ENCODE results near the gene CHST13.

CHST13 gene

DNA sequence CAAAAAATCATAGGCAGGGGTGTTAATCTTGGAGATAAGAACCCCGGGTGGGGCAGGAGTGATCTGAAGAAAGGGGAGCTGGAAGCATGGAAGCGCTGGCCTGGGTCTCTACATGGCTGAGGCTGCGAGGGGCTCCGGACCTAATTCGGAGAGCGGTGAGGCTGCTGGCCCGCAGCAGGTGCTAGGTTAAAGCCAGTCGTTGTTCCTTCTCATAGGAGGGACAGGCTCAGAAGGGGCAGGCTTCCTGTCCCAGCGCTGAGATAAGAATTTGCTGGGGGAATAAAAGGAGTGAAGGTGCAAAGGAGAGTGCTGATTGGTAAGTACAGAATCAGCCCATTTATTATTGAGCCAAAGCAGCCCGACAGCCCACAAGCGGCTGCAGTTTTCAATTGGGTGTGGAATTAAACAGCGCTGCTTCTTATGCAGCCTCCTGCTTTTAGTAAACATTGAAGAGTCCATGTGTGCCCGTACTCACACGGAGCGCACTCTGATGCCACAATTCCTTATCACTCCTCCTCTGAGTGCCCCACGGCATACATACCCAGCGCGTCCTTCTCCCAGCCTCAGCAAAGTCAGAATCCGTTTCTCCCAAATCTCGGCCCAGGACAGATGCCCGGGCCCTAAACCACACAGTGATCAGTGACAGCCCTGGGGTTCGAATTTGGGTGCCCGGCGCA lies 17.1 kb downstream of the CHST13 start:
- peak; percentile 17 for DNase-seq (ENCODE audit: low spot score)

DNA sequence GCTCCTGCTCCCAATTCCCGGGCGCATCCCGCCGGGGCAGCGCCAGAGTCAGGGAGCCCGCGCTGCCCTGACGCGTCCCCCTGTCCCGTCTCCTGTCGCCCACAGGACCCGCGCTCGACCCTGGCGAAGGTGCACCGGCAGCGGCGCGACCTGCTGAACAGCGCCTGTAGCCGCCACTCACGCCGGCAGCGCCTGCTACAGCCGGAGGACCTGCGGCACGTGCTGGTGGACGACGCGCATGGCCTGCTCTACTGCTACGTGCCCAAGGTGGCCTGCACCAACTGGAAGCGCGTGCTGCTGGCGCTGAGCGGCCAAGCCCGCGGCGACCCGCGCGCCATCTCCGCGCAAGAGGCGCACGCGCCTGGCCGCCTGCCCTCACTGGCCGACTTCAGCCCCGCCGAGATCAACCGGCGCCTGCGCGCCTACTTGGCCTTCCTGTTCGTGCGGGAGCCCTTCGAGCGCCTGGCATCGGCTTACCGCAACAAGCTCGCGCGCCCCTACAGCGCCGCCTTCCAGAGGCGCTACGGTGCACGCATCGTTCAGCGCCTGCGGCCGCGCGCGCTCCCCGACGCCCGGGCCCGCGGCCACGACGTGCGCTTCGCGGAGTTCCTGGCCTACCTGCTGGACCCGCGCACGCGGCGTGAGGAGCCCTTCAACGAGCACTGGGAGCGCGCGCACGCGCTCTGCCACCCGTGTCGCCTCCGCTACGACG lies 17.8 kb downstream of the CHST13 start:
- DNase-seq (ENCODE audit: low spot score) = peak; percentile 23

DNA sequence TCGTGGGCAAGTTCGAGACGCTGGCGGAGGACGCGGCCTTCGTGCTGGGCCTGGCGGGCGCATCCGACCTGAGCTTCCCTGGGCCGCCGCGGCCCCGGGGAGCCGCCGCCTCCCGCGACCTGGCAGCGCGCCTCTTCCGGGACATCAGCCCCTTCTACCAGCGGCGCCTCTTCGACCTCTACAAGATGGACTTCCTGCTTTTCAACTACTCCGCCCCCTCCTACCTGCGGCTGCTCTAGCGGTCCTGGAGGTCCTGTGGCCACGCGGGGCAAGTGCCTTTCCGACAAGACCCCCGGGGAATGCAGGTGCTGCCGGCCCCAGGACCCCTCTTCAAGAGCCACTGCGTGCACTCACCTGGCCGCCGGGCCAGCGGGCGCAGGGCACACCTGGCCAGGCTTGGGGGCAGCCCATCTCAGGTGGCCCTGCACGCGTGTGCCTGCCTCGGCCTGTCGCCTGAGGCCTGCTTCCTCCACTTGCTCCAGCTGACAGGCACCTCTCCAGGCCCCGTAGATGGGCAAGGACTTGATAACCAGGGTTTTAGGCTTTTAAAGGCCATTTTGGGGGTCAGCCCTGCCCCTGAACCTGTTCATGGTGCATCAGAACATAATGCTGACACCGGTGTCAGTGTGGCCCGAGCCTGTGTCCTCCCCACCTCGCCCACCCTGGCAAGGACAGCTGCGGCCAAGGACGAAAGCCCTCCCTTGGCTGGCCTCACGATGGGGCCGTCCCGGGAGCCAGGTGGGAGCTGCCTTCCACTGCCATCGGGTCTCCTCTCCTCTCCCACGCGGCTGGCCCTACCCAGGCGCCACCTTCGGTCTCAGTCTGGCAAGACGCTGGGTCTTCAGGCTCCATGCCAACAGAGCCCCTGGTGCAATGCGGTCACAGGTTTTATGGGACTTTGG lies 18.6 kb downstream of the CHST13 start:
- no peak for DNase-seq (ENCODE audit: low spot score)

DNA sequence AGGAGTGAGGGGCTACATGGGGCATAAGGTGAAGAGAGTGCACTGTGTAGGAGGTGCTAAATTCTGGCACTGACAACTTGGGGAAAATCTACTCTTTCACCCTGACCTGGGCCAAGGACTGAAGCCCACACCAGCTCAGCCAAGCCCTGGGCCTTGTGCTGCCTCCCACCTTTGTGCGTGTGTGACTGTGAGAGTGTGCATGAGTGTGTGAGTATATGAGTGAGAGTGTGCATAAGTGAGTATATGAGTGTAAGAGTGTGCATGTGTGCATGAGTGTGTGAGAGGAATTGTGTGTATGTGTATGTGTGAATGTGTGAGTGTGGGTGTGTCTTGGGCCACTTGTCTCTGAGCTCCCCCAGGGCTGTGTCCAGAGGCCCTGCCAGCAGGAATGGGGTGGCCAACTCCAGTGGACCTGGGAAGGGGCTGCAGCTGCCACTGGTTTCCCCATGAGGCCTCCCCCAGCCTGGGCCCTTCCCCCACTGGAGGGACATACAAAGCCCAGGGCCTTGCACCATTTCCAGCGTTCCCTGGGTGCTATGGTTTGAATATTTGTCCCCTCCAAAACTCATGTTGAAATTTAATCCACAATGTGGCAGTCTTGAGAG lies 19.6 kb downstream of the CHST13 start:
- no peak for DNase-seq (ENCODE audit: low spot score)

DNA sequence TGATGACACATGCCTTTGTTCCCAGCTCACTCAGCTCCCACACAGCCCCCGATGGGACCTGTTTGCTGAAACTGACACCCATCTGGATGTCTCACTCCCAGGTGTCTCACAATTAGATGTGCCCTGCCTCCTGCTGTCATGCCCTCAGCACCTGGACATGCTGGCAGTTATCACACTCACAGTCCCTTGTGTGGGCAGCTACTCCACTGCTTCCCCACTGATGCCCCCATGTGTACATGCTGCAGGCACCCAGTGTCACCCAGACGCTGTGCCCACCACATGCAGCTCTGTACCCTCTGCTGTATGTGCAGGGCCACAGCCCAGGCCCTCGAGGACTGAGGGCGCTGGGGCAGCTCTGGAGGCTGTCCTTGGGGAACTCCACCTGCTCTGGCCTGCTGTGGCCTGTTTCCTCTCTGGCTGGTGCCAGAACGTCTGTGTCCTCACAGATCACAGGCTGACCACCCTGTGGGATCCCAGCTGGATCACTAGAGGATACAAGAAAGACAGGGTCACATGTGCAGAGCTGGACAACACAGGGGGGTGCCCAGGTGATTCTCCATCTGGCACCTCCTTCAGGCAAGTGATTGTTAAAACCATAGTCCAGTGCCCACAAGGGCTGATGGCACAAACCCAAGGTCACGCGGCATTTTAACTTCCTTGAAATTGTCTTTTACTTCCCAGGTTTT lies 20.8 kb downstream of the CHST13 start:
- no peak for DNase-seq (ENCODE audit: low spot score)

DNA sequence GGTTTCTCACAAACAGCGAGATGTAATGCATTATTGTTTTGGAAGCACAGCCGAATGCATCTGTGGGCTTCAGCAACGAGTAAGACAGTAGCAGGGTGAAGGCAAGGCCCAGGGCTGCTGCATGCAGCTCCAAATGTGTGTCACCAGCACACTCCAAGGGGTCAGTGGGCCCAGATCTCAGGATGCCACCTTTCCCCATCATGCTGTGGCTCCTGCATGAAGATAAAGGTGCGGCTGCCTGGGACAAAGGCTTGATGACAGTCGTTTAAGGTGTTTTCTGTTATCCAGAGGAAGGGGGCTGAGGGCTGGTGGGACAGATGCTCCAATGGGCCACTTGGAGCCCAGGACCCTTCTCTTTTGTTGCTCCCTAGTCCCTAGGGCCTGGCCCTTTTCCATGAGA lies 21.6 kb downstream of the CHST13 start:
- no peak for DNase-seq (ENCODE audit: low spot score)

DNA sequence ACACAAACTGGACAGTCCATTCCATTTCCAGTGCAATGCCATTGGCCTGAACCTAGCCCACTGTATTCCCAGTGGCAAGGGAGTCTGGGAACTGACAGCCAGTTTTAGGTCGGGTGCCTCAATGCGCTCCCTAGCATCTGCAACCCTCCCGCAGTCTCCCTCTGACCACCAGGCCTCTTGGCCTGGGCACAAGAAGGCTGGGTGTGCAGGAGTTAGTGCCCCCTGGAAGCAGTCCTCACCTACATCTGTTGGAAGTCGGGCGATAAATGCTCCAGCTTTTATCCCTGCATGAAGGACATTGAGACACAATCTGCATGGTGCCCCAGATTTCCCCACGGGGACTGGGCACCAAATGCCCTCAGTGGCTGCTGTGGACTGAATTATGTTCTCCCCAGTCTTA lies 22.1 kb downstream of the CHST13 start:
- no peak for DNase-seq (ENCODE audit: low spot score)

DNA sequence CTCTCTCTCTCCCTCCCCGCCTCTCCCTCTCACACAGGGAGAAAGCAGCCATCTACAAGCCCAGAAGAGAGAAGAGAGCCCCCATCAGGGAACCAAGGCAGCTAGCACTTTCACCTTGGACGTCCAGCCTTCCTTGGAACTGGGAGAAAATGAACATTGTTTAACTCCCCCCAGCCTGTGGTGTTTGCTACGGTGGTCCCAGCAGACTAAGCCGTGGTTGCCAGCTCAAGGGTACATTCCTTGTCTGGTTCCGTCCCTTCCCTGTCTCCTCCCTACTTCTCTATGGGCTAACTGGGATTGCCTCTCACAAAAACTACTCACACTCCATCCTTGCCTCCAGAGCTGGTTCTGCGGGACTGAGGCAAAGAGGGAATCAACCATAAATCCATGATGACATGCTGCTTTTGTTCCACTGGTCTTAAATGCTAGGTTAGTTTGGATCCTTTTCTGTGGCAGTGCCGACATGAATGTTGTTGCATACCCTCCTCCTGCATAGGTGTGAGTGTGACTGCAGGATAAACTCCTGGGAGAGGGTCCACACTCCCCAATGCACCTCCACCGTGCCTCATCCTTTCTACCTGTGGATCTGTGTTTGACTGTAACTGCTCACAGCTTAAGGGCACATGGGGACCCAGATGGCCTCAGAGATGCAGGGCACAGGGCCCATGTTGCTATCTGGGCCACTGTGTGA lies 22.7 kb downstream of the CHST13 start:
- DNase-seq (ENCODE audit: low spot score) = no peak

DNA sequence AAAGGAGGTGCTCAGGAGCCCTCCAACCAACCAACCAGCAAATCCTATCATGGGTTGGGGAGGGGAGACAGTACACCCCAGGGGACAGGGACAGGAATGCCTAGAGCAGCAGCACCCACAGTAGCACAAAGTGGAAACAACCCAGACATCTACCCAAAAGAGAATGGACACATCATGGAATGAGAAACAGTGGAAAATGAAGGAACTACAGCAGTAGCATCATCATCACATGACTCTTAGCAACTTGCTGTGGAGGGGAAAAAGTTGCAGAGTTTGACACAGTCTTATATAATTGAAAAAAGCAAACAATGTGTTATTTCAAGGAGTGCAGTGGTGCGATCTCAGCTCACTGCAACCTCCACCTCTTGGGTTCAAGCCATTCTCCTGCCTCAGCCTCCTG lies 23.8 kb downstream of the CHST13 start:
- DNase-seq (ENCODE audit: low spot score) = no peak

DNA sequence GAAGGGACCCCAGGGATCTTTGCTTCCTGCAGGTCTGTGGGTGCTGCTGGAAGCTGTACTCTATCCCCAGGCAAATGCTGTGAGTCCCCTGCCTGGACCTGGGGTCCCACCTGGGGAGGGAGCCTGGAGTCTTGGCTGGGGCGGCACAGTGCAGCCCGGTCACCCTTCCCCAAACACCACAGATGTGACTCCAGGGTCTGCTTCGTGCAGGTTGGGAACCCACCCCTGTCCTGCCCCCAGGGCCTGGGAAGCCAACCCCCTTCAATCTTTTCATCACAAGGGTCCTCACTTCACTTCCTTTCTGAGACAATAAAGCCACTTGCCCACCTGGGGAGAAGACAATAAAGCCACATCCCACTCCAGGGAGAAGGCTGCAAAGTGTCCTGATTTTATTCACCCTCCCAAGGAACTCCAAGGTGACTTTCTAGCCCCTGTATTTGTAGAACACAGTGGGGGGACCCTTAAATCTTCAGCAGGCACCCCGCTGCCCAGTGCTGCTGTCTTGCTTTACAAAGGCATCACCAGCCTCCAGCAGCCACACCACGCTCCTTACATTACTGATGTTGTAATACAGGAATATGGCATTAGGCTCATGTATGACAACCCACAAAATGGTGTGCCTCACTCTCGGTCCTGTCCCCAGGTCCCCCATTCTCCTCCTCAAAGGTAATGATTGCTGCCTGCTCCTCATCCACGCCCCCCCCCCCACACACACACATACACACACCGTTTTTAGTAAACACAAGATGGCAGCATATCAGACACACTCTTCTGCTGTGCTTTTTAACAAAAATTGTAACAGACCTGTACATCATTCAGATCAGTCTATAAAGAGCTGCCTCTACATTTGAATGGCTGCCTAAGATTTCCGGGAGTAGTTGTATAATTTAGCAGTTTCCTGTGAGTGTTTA lies 24.9 kb downstream of the CHST13 start:
- peak; percentile 54 for DNase-seq (ENCODE audit: low spot score)

DNA sequence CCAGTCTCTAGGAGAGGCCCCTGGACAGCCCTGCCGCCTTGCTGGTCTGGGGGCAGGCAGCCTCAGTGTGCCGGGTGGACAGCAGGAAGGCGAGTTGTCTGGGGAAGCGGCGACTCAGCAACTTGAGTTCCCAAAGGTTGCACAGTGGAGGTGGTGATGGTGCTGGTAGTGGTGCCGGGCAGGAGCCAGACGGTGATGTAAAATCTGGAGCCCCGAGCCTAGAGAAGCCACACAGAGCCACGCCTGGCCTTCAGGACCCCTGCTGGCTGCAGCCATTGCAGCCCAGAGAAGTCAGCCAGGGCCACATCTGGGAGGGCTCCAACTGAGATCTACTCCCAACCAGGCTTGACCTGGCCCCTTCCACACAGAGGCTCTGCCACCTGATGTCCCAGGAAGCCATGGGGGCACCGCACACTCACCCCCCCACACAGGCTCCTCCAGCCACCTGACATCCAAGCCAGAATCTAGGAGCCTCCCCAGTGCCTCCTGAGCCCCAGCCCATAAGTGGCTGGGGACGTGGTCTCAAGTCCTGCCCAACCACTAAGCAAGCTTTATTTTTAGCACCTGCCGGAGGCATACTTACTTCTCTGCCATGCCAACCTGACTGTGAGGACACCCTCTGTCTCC lies 26.0 kb downstream of the CHST13 start:
- no peak for DNase-seq (ENCODE audit: low spot score)

DNA sequence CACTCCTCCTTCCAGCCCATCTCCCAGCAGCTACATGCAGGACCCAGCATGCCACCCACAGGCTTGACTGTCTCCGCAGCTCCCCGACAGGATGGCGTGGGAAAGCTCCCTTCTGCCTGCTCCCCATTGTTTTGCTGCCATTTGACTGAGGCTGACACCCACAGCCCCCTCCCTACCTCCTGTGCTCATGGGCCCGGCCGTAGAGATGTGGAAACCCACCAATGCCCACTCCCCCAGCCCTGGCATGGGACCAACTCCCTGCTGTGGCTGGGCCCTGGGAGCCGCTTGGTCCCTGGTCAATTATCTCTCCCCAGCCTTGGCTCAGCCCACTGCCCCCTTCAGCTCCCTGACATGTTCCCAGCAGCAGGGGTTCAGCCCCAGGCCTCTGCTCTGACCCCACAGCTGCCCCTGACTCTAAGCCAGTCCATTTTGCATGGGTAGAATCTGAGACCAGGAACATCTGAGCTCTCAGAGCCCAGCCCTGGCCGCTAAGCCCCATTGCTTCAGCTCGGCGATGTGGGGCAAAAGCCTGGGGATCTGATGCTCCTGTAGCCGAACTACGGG lies 26.6 kb downstream of the CHST13 start:
- DNase-seq (ENCODE audit: low spot score) = no peak

DNA sequence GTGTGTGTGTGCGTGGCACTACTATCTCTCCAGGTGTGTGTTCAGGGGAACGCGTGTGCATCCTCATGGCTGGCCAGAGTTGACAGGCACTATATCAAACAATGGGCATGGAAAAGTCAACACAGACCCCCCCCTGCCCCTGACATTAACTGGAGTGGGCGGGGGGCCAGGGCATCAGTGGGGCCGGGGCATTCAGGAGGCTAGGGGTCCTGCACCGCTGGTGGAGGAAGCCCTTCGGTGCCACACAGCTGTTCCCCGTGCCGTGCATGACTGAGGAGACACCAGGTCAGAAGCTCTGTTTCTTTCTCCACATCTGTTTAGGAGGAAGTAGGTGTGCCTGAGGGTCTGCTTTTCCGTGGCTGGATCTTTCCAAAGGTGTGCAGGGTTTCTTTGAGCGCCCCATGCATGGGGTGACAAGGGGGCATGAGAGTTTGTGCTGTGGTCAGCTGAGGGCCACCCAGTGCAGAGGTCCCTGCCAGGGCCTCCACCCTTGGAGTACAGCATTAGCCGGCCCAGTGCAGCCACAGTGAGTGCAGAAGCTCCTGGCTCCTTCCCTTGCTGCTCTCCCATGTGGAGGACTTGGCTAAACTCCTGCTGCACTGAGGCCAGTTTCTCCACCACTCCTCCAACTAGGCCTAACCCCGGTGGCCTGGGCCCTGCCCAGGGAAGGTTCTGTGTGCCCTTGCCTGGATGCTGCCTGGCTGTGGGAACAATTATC lies 27.3 kb downstream of the CHST13 start:
- DNase-seq (ENCODE audit: low spot score) = no peak

DNA sequence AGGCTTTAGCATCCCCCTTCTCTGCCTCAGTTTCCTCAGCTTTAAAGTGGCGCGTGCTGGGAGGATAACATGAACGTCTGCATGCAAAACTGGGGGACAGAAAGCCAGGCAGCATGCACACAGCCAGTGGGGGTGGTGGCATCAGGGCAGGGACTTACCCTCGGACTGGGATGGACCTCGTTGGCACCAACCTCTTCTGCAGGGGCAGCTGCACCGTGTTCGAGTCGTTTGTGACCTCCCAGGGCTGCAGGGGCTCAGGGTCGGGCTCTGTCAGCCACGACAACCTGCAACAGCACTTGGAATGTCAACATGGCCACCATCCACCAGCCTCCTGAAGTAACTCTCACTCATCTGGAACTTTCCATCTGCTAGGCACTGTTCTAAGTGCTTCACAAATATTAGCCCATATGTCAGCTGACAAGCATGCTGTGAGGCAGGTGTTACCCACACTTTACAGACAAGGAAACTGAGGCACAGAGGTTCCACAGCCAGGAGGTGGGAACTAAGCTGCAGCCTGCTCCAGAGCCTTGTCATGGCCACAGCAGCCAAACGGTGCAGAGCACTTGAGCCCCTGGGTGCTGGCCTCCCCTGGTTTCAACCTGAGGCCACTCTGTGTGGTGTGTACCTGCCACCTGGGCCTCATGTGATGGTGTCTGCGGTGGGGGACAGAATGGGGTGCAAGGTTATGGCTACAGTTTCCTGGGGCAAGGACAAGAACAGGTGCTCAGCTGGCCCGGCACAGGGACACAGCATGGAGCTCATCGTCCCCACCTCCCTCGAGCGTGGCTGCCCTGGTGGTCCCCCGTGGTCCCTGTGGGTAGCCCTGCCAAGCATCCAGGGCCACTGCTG lies 28.1 kb downstream of the CHST13 start:
- DNase-seq (ENCODE audit: low spot score) = no peak

DNA sequence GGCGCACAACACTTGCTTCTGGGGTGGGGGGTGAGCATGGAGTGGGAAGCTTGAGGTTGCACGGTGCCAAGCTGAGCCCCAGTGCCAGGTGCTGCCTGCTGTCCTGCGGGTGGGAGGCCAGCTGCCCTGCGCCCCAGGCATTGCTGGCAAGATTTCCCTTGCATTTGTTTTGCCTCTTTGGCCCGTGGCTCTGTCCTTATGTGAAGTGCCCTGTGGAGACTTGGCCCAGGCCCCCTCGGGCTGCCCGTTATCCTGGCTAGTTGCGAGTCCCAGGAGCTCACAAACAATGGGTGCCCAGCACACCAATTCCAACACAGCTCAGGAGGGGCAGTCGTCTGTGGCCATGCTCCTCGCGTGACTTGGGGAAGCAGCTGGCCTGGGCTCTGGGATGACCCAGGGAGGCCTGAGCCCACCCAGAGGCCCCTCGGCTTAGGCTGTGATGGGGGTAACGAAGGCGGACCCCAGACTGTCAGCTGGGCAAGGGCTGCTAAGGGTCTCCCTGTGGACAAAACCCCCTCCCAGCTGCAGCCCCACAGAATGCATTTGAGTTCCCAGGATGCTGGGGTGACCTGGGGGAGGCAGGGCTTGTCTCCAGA lies 28.8 kb downstream of the CHST13 start:
- DNase-seq (ENCODE audit: low spot score) = no peak

DNA sequence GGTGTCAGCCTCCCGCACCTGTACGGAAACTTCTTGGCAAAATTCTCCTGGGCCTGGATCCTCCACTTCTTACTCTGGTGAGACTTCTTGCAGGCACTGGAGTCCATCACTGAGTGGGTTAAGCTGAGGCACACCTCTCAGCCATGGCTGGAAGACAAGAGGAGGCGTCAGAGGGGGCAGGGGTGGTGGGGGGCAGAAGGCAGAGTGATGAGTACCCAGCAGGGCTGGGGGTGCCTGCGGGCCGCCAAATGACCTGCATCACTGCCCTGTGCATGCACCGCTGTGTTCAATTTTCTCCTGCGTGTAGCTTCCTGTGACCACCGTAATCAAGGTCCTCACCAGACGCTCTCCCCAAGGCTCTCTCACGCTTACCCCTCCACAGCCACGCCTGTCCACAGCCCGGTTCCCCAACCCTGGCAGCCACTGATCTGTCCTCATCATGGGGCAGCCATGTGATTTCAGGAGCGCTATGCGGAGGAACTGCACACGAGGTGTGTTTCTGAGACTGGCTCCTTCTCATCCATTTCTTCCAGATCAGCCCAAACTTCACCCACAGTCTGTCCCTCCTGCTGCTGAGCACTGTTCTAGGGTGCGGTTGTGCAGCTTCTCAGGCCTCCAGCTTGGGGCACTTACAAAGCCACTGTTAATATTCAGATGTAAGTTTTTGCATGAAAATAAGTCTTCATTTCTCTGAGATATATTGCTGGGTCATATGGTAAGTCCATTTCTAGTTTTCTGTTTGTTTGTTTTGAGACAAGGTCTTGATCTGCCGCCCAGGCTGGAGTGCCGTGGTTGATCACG lies 29.5 kb downstream of the CHST13 start:
- no peak for DNase-seq (ENCODE audit: low spot score)
